HEK293T (cell line): ENCODE results near the gene ZNF429.

Experiments used
- ARNT ChIP-seq: fragments of 450-650 bp; IDR thresholded peaks from 2 replicates; pipeline ENCODE4 v1.6.1; 2017; ENCODE audit warnings: mild to moderate bottlenecking
- BHLHE40 ChIP-seq: fragments of 450-650 bp; IDR thresholded peaks from 2 replicates; pipeline ENCODE4 v1.6.1; 2016; ENCODE audit warnings: mild to moderate bottlenecking, moderate library complexity, borderline replicate concordance
- FOXM1 ChIP-seq: fragments of 450-650 bp; IDR thresholded peaks from 2 replicates; pipeline ENCODE4 v1.6.1; 2017; ENCODE audit warnings: mild to moderate bottlenecking, borderline replicate concordance
- L3MBTL2 ChIP-seq: fragments of 450-650 bp; conservative IDR thresholded peaks from 2 replicates; pipeline ENCODE4 v1.6.1; 2016; ENCODE audit warnings: mild to moderate bottlenecking
- PKNOX1 ChIP-seq: fragments of 450-650 bp; IDR thresholded peaks from 2 replicates; pipeline ENCODE4 v1.6.1; 2016
- SP1 ChIP-seq: fragments of 450-650 bp; IDR thresholded peaks from 2 replicates; pipeline ENCODE4 v1.6.1; 2017
- SUZ12 ChIP-seq: fragments of 450-650 bp; IDR thresholded peaks from 2 replicates; pipeline ENCODE4 v1.6.1; 2016; ENCODE audit warnings: mild to moderate bottlenecking
- TARDBP ChIP-seq: fragments of 450-650 bp; IDR thresholded peaks from 2 replicates; pipeline ENCODE4 v1.6.1; 2016

GRCh38 chr19:21484631-21485030 lies 20.8 kb upstream of the ZNF429 start:
- TF ChIP-seq TARDBP: no peak
- TF ChIP-seq ARNT: no peak
- TF ChIP-seq L3MBTL2: no peak
- no peak for TF ChIP-seq BHLHE40
- TF ChIP-seq FOXM1: no peak
- no peak for TF ChIP-seq SP1
- no peak for TF ChIP-seq SUZ12
- TF ChIP-seq PKNOX1: no peak
